Smooth muscle cell (in vitro differentiated cells): Measurements from ENCODE around the gene KRT15. TPM values are rescaled to one million over a fixed set of nuclear protein-coding genes. Genes with fewer than 3 reads are reported as not detected.

Source experiments
- DNase-seq: peaks from one replicate; lab custom pipeline; 2025; ENCODE audit not compliant: unreplicated experiment; lab: John Stamatoyannopoulos, UW
- H2AFZ ChIP-seq: fragments of 200-600 bp; sonication (generic); 2 replicates; pipeline ENCODE4 v1.6.0; 2016; ENCODE audit warnings: antibody characterized with exemption, low read depth, mild to moderate bottlenecking
- H3F3A ChIP-seq: fragments of 200-600 bp; sonication (generic); 2 replicates; pipeline ENCODE4 v1.6.0; 2017; ENCODE audit warnings: antibody characterized with exemption, low read depth
- H3K27ac ChIP-seq: fragments of 200-600 bp; sonication (generic); 2 replicates; pipeline ENCODE4 v1.5.1; 2016; ENCODE audit warnings: low read depth, mild to moderate bottlenecking
- H3K27me3 ChIP-seq: fragments of 200-600 bp; sonication (generic); 2 replicates; pipeline ENCODE4 v1.6.1; 2016; ENCODE audit warnings: low read depth, mild to moderate bottlenecking
- H3K36me3 ChIP-seq: fragments of 200-600 bp; sonication (generic); 2 replicates; pipeline ENCODE4 v1.5.1; 2016; ENCODE audit warnings: low read depth
- H3K4me1 ChIP-seq: fragments of 200-600 bp; sonication (generic); 2 replicates; pipeline ENCODE4 v1.5.1; 2016; ENCODE audit warnings: low read depth
- H3K4me2 ChIP-seq: fragments of 200-600 bp; sonication (generic); 2 replicates; pipeline ENCODE4 v1.6.0; 2016; ENCODE audit warnings: mild to moderate bottlenecking
- H3K4me3 ChIP-seq: fragments of 200-600 bp; sonication (generic); 2 replicates; pipeline ENCODE4 v1.5.1; 2016; ENCODE audit warnings: mild to moderate bottlenecking
- H3K79me2 ChIP-seq: fragments of 200-600 bp; sonication (generic); 2 replicates; pipeline ENCODE4 v1.6.0; 2016; ENCODE audit warnings: low read depth, mild to moderate bottlenecking
- H3K9ac ChIP-seq: fragments of 200-600 bp; sonication (generic); 2 replicates; pipeline ENCODE4 v1.6.0; 2016; ENCODE audit warnings: low read depth
- H3K9me3 ChIP-seq: fragments of 200-600 bp; sonication (generic); replicated peaks from 2 replicates; pipeline ENCODE4 v1.5.1; 2016; ENCODE audit warnings: low read depth
- H4K20me1 ChIP-seq: fragments of 200-600 bp; sonication (generic); 2 replicates; pipeline ENCODE4 v1.6.0; 2016; ENCODE audit warnings: low read depth
- WGBS: methylation state at CpG from one replicate; pipeline ENCODE4 v1.1.7; 2016; ENCODE audit warnings: low lambda C conversion rate; 5-methylcytosine and 5-hydroxymethylcytosine counted together
- polyA plus RNA-seq: library from polyadenylated mRNA; unstranded; fragments of >200 nt; fragmentation: Nextera tagmentation; extraction: Ambion mirVana; gene quantifications from 2 replicates; pipeline ENCODE4 v1.2.1, GENCODE V29; 2016
- total RNA-seq: library from RNA; depleted of rRNA; stranded (reverse); fragments of >200 nt; gene quantifications from 2 replicates; pipeline ENCODE4 v1.2.3, GENCODE V29; 2014
- TF ChIP-seq, protein P1 (sequence below): fragments of 200-600 bp; sonication (generic); IDR thresholded peaks from 2 replicates; pipeline ENCODE4 v1.5.1; 2017; ENCODE audit warnings: borderline replicate concordance, mild to moderate bottlenecking, antibody characterized with exemption; ENCODE audit not compliant: insufficient read depth, poor library complexity, severe bottlenecking

Gene KRT15
- total and polyA plus RNA-seq, 2 experiments from 2014 or later, result 0.93 to 1.7 TPM

DNA sequence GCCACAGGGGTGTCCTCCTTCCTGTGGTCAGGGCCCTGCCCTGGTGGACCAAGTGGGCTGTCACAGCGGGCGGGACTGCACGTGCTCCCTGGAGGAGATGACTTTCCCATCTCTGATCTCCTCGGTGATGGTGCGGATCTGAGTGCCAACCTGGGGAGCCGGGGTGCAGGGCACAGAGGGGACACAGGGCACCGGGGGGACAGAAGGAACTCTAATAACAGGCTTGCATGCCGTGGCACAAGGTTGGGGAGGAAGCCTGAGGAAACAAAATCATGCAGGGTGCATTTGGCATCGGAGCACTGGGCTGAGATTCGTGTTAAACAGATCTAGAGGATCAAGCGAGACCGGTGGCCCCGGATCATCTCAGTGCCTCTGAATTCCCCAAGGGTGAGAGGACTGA is 32.4 kb downstream of the KRT15 start:
- Histone ChIP-seq H2AFZ (no peak overlapping the region), H3K27ac (no peak overlapping the region), H3K9ac (no peak overlapping the region), H3K79me2 (no peaks in the 10 kb centered on the region), H3K27me3 (no peaks in the 10 kb centered on the region), H3K4me3 (no peak overlapping the region), H3F3A (no peaks in the 10 kb centered on the region), H3K4me1 (no peaks in the 10 kb centered on the region), H3K9me3 (no peaks in the 10 kb centered on the region), H4K20me1 (no peaks in the 10 kb centered on the region), H3K36me3 (no peaks in the 10 kb centered on the region), H3K4me2 (no peak overlapping the region)
- TF ChIP-seq, protein P1, sequence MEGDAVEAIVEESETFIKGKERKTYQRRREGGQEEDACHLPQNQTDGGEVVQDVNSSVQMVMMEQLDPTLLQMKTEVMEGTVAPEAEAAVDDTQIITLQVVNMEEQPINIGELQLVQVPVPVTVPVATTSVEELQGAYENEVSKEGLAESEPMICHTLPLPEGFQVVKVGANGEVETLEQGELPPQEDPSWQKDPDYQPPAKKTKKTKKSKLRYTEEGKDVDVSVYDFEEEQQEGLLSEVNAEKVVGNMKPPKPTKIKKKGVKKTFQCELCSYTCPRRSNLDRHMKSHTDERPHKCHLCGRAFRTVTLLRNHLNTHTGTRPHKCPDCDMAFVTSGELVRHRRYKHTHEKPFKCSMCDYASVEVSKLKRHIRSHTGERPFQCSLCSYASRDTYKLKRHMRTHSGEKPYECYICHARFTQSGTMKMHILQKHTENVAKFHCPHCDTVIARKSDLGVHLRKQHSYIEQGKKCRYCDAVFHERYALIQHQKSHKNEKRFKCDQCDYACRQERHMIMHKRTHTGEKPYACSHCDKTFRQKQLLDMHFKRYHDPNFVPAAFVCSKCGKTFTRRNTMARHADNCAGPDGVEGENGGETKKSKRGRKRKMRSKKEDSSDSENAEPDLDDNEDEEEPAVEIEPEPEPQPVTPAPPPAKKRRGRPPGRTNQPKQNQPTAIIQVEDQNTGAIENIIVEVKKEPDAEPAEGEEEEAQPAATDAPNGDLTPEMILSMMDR, result no peak
- DNase-seq, result no peak
- WGBS, result 91% methylated on average over 13 of the region's 13 CpGs

DNA sequence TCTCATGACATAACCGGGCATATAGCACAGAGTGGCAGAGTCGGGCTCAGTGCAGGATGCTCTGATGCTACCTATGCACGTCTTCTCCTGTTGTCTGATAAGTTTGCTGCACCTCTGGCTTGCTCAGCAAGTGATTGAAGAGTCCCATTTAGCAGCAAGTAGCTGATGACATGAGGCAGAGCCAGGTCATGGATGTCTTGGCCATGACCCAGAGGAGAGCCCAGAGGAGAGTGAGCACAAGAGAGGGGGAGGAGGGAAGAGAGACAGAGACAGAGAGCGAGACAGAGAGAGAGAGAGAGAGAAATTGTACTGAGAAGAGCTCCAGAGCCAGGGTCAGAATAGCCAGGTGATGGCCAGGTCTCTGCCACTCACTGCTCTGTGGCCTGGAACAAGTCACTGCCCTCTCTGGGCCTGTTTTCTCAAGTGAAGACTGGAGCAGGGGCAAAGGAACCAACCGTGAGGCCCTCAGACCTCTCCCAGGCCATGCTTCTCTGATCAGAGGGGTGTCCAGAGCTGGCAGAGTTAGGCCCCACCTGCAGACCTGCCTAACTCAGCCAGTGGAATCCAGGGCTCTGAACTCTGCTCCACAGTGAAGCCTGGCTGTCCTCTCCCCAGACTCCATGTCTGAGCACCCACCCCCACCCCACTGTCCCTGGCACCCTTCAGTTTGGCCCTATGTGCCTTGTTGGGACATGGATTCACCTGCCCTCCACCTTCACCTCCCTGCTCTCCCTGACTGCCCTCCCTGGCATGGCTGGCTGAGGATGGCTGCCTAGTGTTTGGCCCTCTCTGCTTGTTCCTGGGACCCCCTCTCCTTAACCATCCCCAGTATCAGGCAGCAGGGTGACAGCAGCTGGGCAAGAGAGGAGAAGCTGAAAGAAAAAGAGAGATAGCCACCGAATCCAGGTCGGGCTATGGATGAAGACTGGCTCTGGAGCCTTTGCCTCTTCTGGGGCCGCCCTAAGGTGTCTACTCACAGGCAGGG is 33.5 kb downstream of the KRT15 start:
- H2AFZ ChIP-seq, result no peak overlapping the region
- no peaks in the 10 kb centered on the region for H3K79me2 ChIP-seq
- H3K9ac ChIP-seq, result no peak overlapping the region
- H3K27ac ChIP-seq, result no peak overlapping the region
- no peaks in the 10 kb centered on the region for H3K4me1 ChIP-seq
- H3K36me3 ChIP-seq, result no peaks in the 10 kb centered on the region
- no peaks in the 10 kb centered on the region for H4K20me1 ChIP-seq
- no peak overlapping the region for H3K4me3 ChIP-seq
- TF ChIP-seq, protein P1, result no peak
- H3F3A ChIP-seq, result no peaks in the 10 kb centered on the region
- H3K4me2 ChIP-seq, result no peak overlapping the region
- DNase-seq, result no peak
- no peaks in the 10 kb centered on the region for H3K27me3 ChIP-seq
- WGBS, result 93% methylated on average over 8 of the region's 8 CpGs
- H3K9me3 ChIP-seq, result no peaks in the 10 kb centered on the region

DNA sequence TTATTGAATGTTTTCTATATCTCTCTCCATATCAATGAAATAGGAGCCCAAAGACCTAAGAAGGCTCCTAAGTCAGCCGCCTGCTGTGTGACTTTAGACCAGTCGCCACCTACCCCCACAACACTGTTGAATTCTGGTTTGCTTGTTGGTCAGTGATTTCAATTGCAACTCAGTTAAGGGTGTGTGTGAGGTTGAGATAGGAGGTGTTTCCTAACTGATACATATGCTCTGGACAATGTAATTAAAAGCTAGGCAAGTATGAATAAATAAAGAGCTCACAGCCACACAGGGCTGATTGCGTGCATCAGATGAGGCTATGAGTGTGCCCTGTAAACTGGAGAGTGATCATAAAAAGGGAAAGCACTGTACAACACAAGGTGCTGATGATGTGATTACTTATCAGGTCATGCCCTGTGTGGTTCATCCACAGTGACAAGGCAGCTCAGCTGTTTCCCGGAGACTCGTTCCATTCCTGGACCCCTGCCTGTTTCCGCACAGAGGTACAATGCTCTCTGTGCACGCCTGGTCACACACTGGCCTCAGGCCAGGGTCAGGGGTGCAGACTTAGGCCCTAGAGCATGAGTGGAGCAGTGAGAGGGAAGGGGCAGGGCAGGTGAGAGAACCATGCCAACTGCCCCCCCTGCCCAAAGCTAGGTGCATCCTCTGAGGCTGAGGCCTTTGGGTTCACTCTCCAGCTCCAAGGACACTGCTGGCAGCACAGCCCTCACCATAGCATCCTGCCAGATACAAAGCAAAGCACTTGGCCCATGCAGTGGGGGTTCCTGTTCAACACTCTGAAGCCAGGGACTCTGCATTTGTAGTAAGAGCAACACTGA is 34.5 kb downstream of the KRT15 start:
- TF ChIP-seq, protein P1, result no peak
- Histone ChIP-seq H3F3A (no peaks in the 10 kb centered on the region), H4K20me1 (no peaks in the 10 kb centered on the region), H3K9ac (no peak overlapping the region), H3K27ac (no peak overlapping the region), H3K27me3 (no peaks in the 10 kb centered on the region), H3K9me3 (no peaks in the 10 kb centered on the region), H2AFZ (no peak overlapping the region), H3K4me2 (no peak overlapping the region), H3K4me1 (no peaks in the 10 kb centered on the region), H3K36me3 (no peaks in the 10 kb centered on the region), H3K4me3 (no peak overlapping the region), H3K79me2 (no peaks in the 10 kb centered on the region)
- 88% methylated on average over 7 of the region's 7 CpGs for WGBS
- DNase-seq, result no peak
